Measurements from ENCODE around the gene SNAI1. TPM values are rescaled to one million over a fixed set of nuclear protein-coding genes. Genes with fewer than 3 reads are reported as not detected.

The SNAI1 gene
- total RNA-seq, 1 donor from 2014 or later = 0.69 TPM

GRCh38 chr20:50019466-50020256 lies 36.9 kb downstream of the SNAI1 start:
- Histone ChIP-seq H3K4me1 (peaks cover 19% of the 10 kb centered on the region), H3K36me3 (no peaks in the 10 kb centered on the region), H3K27ac (replicated peaks) (no peak overlapping the region), H3K4me3 (no peak overlapping the region), H3K27me3 (ENCODE audit: low read depth) (no peaks in the 10 kb centered on the region), H3K9me3 (replicated peaks) (no peaks in the 10 kb centered on the region)
- peak; percentile 46 for DNase-seq
- TF ChIP-seq CTCF (IDR thresholded peaks at IDR 0.05; ENCODE audit: borderline replicate concordance) = no peak
- intact Hi-C loops (cut with micrococcal nuclease) = no loop called here

- no peak for TF ChIP-seq CTCF (IDR thresholded peaks at IDR 0.05; ENCODE audit: borderline replicate concordance)
- intact Hi-C loops (cut with micrococcal nuclease) = no loop called here
- Histone ChIP-seq H3K36me3 (no peaks in the 10 kb centered on the region), H3K4me1 (peaks cover 19% of the 10 kb centered on the region), H3K9me3 (replicated peaks) (no peaks in the 10 kb centered on the region), H3K4me3 (no peak overlapping the region), H3K27me3 (ENCODE audit: low read depth) (no peaks in the 10 kb centered on the region), H3K27ac (replicated peaks) (no peak overlapping the region)
- DNase-seq = no peak
These were observed 37.5 kb downstream of the SNAI1 start for GRCh38 chr20:50020288-50020687.

DNA sequence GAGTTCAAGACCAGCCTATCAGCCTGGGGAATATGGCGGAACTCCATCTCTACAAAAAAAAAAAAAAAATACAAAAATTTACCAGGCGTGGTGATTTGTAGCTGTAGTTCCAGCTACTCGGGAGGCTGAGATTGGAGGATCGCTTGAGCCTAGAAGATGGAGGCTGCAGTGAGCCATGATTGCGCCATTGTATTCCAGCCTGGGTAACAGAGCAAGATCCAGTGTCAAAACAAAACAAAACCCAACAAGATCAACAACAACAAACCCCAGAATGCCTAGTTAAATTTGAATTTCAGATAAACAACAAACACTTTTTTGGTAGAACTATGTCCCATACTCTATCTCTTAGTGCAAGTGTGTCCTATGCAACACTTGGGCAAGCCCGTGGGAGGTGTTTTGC lies 39.9 kb downstream of the SNAI1 start:
- DNase-seq = no peak
- H3K27ac ChIP-seq (replicated peaks) = no peak overlapping the region

DNA sequence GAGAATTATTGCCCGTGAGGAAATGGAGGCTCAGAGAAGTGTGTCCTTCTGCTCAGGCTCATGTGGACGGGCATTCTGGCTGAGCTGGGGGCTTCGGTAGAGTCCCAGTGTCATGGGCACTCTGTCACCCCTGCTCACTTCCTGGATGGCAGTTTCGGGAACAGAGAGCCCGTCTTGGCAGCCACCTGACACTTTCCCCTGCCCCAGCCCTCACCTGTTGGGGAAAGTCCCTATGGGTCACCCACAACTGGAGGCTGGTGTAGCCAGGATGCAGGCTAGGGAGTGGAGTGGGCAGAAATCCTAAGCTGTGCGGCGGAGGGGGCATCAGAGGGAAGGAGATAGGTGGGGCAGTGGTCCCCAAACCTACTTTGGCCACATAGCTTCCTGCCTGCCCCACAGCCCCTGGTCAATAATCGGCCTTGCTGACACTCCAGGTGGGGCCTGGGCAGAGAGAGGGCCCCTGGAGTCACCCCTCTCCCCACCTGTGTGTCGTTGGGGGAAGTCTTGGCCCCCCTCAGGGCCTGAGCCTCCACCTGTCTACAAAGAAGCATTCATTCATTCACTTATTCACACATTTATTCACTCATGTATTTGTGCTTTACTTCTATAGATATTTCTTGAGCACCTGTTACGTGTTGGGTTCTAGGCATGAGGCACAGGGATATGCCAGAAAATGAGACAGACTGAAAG lies 40.5 kb downstream of the SNAI1 start:
- H3K36me3 ChIP-seq = no peaks in the 10 kb centered on the region
- H3K4me1 ChIP-seq = peaks cover 16% of the 10 kb centered on the region
- no peak overlapping the region for H3K27ac ChIP-seq (replicated peaks)
- TF ChIP-seq CTCF (IDR thresholded peaks at IDR 0.05; ENCODE audit: borderline replicate concordance) = no peak
- no peak overlapping the region for H3K4me3 ChIP-seq
- intact Hi-C loops (cut with micrococcal nuclease) = no loop called here
- no peaks in the 10 kb centered on the region for H3K27me3 ChIP-seq (ENCODE audit: low read depth)
- no peaks in the 10 kb centered on the region for H3K9me3 ChIP-seq (replicated peaks)
- no peak for DNase-seq

More for the DNA sequence above, 39.9 kb downstream of the SNAI1 start:
- Histone ChIP-seq H3K9me3 (replicated peaks) (no peaks in the 10 kb centered on the region), H3K4me3 (no peak overlapping the region), H3K4me1 (peaks cover 13% of the 10 kb centered on the region), H3K36me3 (no peaks in the 10 kb centered on the region), H3K27me3 (ENCODE audit: low read depth) (no peaks in the 10 kb centered on the region)
- TF ChIP-seq CTCF (IDR thresholded peaks at IDR 0.05; ENCODE audit: borderline replicate concordance) = no peak
- intact Hi-C loops (cut with micrococcal nuclease) = no loop called here

GRCh38 chr20:50026746-50027575 lies 44.2 kb downstream of the SNAI1 start:
- peaks cover 25% of the 10 kb centered on the region for H3K4me1 ChIP-seq
- H3K27ac ChIP-seq (replicated peaks) = no peak overlapping the region
- H3K4me3 ChIP-seq = no peak overlapping the region
- no peaks in the 10 kb centered on the region for H3K36me3 ChIP-seq
- no peak for TF ChIP-seq CTCF (IDR thresholded peaks at IDR 0.05; ENCODE audit: borderline replicate concordance)
- no peak for DNase-seq
- H3K9me3 ChIP-seq (replicated peaks) = no peaks in the 10 kb centered on the region
- no peaks in the 10 kb centered on the region for H3K27me3 ChIP-seq (ENCODE audit: low read depth)
- intact Hi-C loops (cut with micrococcal nuclease) = no loop called here
